Mesenteric fat pad (tissue), 1 donor: ENCODE results near the gene MCM3AP. TPM values are rescaled to one million over a fixed set of nuclear protein-coding genes. Genes with fewer than 3 reads are reported as not detected.
A peak's percentile ranks its signal among the peaks of the same experiment; 100 is the strongest.
"Not testable (repeated sequence)": the region's sequence is repeated elsewhere in the genome, so short reads cannot be mapped to it uniquely, and the experiment has no call there.

Source experiments
- DNase-seq: peaks from one replicate; pipeline ENCODE4 v3.0.0-alpha.2; 2020; ENCODE audit warnings: low spot score
- total RNA-seq: library from RNA; stranded (reverse); fragmentation: NEBNext Ultra II Directional; extraction: Animal tissue kit (Norgen Biotek cat#: 25700); gene quantifications from one replicate; pipeline ENCODE4 v1.2.1, GENCODE V29; 2021
- donor health status: DM: yes; HTN: yes; CAD: no.

The MCM3AP gene
- total RNA-seq, 1 donor from 2014 or later, result 89.8 TPM

DNA sequence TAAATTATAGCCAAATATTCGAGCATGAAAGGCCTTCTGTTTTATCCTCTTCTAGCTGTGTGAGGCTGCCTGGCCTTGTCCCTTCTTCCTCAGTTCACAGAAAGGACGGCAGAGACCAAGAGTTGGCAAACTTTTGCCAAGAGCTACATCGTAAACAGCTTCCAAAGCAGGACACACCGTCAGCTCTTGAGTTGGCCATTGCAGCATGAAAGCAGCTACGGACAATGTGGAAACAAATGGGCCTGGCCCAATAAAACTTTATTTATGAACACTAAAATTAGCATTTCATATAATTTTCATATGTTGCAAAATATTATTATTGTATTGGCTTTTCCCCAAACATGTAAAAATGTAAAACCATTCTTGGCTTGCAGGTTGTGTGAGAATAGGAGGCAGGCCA lies 27.5 kb upstream of the MCM3AP start:
- DNase-seq, result no peak

DNA sequence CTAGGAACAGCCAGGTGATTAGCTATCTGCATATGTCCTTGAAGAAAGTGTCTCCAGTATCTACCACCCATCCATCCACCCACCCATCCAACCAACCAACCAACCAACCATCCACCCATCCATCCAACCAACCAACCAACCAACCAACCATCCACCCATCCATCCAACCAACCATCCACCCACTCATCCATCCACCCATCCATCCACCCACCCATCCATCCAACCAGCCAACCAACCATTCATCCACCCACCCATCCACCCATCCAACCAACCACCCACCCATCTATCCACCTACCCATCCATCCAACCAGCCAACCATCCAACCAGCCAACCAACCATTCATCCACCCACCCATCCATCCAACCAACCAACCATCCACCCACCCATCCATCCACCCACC lies 26.2 kb upstream of the MCM3AP start:
- no peak for DNase-seq

GRCh38 chr21:46310260-46310659 lies 24.8 kb upstream of the MCM3AP start:
- DNase-seq, result not testable (repeated sequence)

DNA sequence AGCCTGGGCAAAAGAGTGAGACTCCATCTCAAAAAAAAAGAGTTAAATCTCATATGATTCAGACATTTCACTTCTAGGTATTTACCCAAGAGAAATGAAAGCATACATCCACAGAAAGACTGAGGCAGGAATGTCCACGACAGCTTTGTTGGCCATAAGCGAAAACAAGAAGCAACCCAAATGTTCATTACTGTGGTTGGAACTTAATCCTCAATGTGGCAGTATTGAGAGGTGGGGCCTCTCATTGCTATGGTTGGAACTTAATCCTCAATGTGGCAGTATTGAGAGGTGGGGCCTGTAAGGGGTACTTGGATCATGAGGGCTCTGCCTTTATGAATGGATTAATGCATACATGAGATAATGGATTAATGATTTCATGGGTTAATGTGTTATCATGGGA lies 23.0 kb upstream of the MCM3AP start:
- DNase-seq, result no peak

- no peak for DNase-seq
Measured at GRCh38 chr21:46307625-46308024, 22.2 kb upstream of the MCM3AP start.

- no peak for DNase-seq
Measured at GRCh38 chr21:46304955-46305354, 19.5 kb upstream of the MCM3AP start.

DNA sequence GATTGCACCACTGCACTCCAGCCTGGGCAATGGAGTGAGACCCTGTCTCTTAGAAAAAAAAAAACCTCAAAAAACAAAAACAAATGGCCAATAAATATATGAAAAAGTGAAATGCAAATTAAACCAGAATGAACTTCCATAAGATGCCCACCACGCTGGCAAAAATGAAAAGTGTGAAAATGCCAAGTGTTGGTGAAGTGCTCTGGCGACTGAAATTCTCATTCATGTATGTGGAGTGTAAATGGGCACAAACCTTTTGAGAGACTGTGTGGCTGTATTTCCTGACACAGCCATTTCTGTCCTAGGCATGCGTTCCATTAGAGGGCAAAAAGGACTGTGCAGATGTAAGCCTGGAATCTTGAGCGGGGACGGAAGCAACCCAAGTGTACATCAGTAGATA lies 19.0 kb upstream of the MCM3AP start:
- no peak for DNase-seq

DNA sequence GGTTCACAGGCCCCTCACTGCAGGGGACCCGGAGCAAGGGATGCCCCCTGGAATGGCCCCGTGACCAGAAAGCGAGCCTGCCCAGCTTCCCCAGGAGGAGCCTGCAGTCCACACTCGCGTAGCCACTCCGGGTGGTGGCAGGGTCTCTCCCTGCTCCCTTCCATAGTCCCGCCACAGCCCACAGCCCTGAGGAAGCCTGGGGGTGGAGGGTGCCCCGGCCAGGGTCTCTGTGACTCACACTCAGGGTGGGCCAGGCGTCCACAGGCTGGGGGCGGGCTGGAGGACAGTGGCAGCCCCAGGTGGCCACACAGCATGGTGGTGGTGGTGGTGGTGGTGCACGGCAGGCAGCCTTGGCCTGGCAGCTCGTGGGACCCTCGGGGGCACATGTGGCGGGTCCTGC lies 16.3 kb upstream of the MCM3AP start:
- no peak for DNase-seq

DNA sequence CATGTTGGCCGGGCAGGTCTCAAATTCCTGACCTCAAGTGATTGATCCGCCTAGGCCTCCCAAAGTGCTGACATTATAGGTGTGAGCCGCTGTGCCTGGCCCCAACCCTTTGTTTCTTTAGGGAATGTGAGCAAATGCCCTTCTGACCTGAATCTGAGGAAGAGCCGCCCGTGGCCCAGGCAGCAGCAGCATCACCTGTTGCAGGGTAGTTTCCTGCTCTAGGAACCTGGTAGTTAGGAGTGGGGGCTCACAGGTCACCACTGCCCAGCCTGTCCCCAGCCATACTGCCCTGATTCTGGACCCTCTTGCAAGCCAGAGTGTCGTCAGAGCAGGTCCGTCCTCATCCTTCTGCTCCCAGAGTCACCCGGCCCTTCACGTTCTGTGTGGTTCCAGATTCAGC lies 13.8 kb upstream of the MCM3AP start:
- no peak for DNase-seq

- DNase-seq, result no peak
Measured at GRCh38 chr21:46297338-46298271, 12.2 kb upstream of the MCM3AP start.

GRCh38 chr21:46295996-46296752 lies 10.8 kb upstream of the MCM3AP start:
- no peak for DNase-seq

DNA sequence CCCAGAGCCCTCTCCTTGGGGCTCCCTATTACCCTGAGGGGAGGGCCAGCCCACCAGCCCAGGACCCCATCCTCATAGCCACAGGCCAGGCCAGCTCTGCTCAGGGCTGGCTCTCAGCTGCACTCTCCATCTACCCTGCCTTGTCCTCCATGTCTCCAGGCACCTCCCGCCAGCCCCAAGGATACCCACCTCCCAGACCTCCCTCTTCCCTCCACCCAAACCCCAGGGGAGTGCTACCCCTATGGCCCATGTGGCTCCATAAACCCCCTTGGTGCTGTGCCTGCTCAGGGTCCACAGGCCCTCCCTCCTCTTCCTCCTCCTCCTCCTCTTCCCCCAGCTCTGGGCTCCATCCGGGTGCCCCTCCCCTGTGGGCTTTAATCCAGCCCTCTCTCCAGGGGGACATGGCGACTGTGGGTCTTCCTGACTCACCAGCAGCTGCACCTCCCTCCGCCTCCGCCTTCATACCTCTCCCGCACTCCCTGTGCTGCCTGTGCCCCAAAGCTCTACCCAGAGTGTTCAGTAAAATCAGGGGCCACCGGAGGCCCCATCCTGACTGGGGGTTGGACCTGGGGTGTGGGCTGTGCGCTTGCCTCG lies 9.9 kb upstream of the MCM3AP start:
- DNase-seq, result no peak

- no peak for DNase-seq
Measured at GRCh38 chr21:46294647-46295176, 9.3 kb upstream of the MCM3AP start.

DNA sequence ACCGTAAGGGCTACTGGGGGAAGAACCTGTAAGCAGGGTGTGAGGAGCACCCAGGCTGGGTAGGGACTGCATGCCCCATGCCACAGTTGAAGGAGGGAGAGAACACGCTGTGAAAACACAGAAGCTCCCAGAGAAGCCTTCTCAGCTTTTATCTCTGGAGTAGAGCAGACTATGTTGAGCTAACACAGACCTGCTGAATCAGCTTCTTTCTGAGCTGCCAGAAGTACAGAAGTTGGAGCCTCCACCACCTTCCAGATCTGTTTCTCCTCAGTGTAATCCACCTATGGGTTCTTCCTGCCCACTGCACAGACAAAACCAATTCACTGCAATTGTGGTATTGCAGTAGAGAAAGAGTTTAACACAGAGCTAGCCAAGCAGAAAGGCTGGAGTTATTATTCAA lies 6.2 kb upstream of the MCM3AP start:
- no peak for DNase-seq

DNA sequence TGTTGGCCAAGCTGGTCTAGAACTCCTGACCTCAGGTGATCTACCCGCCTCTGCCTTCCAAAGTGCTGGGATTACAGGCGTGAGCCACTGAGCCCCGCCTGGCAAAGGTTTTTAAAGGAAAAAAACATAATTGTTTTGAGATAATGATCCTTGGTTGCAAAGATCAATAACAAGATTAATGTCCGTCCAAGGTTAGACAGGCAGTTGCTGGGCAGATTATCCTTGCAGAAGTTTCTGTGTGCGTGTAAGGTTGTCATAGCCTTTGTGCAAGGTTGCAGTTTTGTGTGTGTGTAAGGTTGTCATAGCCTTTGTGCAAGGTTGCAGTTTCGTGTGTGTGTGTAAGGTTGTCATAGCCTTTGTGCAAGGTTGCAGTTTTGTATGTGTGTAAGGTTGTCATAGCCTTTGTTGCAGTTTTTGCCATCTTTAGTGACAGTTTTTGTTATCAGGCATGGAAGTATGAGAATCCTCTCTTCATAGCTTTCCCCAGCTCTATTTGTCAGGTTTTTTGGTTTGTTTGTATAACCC lies 4.3 kb upstream of the MCM3AP start:
- DNase-seq, result no peak

DNA sequence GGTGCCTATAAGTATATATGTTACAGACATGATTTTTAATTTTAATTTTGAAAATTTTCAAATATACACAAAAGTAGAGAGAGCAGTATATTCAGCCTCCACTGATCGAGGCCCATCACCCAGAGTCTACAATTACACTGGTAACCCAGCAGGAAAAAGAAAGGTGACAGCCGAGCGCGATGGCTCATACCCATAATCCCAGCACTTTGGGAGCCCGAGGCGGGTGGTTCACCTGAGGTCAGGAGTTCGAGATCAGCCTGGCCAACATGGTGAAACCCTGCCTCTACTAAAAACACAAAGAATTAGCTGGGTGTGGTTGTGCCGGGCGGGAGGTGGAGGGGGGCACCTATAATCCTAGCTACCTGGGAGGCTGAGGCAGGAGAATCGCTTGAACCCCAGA lies 2.1 kb upstream of the MCM3AP start:
- no peak for DNase-seq

- DNase-seq, result no peak
Measured at GRCh38 chr21:46286648-46287002, 1.2 kb upstream of the MCM3AP start.

DNA sequence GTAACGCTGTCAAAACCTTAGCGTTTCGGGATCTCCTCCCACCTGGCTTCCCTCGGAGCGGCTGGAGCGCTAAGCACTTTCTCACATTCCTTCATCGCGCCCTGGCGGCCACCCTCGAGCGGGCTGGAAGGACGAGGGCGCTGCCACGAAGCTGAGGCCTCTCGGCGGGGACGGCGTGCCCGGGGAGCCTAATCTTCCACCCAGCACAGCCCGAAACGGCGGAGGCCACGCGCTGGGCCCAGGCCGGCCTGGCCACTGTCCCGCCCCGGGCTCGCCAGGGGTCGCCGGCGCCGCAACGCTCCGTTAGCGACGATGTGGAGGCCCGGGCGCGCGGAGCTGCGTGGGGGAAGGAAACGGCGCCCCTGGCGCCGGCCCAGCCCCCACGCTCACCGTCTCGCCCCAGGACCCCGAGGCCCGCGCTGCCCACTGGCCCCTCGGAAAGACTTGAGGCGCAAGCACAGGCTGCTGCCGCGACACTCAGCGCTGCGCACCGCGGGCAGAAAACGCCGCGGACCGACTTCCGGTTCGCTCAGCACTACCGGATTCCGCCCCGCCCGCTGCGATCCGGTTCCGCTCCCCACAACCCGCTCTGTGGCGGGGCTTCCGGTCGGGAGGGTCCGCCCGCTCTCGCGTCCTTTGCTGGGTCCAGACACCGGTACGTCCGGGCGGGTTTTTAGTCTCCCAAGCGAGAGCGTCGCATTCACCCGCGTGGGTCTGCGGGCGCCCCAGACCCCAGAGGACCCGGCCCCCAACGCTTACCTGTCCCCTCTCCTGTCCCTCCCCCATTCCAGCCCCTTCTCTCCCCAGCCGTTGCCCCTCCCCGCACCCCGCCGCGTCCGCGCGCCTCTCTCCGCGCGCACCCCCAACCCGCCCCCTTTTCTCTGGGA lies 593 bp upstream of the MCM3AP start, which contains the start of gene YBEY:
YBEY (plus strand) TSS at position 582 of the 887 bp plus-strand sequence. CDS start 572 bp downstream, outside the sequence.
- peak; percentile 95 for DNase-seq

DNA sequence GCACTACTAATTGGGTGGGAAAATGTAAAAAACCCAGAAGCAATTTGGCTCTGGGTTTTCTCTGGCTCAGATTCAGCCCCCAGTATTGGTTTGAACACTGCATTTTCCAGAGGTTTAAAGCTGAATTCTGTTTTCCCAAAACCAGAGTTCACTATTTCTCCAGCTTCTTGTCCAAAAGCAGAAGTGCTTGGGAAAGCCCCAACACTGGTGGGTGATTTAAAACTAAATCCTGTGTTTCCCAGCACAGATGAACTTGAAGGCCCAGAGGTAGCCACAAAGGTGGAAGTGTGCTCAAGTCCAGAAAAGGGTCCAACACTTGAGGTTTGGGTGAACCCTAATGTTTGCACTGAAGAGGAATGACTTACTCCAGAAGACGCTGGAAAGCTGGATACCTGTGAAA lies 678 bp downstream of the MCM3AP start:
- no peak for DNase-seq

- DNase-seq, result no peak
Measured at GRCh38 chr21:46284077-46284644, 1.2 kb downstream of the MCM3AP start.
